Mesenteric fat pad (tissue), 1 donor: ENCODE measurements around the gene URI1. TPM values are rescaled to one million over a fixed set of nuclear protein-coding genes. Genes with fewer than 3 reads are reported as not detected.
A peak's percentile ranks its signal among the peaks of the same experiment; 100 is the strongest.
"Not testable (repeated sequence)": the region's sequence is repeated elsewhere in the genome, so short reads cannot be mapped to it uniquely, and the experiment has no call there.

Experiments
- DNase-seq: peaks from one replicate; pipeline ENCODE4 v3.0.0-alpha.2; 2020; ENCODE audit warnings: low spot score
- total RNA-seq: library from RNA; stranded (reverse); fragmentation: NEBNext Ultra II Directional; extraction: Animal tissue kit (Norgen Biotek cat#: 25700); gene quantifications from one replicate; pipeline ENCODE4 v1.2.1, GENCODE V29; 2021
- donor health status: DM: yes; HTN: yes; CAD: no.

The URI1 gene
- total RNA-seq, 1 donor from 2014 or later: 56.2 TPM

DNA sequence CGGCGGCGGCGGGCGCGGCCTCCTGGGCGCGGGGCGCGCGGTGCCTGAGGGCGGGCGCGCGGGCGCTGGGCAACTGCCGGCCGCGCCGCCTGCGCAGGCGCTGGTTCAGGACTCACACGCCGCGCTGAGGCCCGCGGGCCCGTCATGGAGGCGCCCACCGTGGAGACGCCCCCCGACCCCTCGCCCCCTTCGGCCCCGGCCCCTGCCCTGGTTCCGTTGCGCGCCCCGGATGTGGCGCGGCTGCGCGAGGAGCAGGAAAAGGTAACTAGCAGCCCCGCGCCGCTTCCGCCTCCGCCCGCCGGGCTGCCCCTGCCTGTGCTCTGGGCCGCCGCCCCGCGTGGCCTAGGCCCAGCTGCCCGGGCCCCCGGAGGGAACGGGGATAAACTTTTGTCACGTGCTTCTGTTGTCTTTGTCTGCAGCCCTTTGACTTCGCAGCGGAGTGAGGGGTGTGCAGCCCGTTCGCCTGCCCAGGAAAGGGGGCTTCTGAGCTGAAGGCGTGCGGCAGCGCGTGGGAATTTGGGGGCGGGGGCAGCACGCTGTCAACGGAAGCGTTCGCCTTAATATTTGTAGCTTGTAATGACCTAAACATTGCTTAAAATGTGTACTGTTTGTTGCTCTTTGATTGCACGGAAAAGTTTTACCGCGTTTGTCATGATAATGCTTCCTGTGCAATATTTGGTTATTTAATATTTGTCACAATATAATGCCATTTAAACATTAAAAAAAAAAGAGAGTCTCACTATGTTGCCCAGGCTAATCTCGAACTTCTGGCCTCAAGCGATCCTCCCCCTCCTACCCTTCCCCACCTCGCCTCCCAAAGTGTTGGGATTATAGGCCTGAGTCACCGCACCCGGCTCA lies 594 bp downstream of the URI1 start:
- DNase-seq: peak; percentile 89

DNA sequence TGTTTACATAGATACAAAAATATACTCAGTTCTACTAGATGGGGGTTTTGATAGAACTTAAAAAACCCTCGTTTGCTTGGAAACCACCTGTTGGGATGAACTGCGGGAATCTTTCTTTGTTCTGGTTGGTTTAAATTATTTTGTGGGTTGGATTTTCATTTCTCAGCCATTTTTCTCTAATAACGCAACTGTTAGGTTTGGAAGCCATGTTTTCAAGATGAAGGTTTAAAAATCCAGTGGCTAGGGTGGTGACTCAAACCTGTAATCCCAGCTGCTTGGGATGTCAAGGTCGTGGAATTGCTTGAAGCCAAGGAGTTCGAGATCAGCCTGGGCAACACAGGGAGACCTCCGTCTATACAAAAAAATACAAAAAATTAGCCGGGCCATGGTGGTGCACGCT lies 1.6 kb downstream of the URI1 start:
- no peak for DNase-seq

GRCh38 chr19:29944390-29945012 lies 2.5 kb downstream of the URI1 start:
- no peak for DNase-seq

GRCh38 chr19:29945017-29945416 lies 3.0 kb downstream of the URI1 start:
- no peak for DNase-seq

GRCh38 chr19:29945433-29945832 lies 3.4 kb downstream of the URI1 start:
- DNase-seq: no peak

DNA sequence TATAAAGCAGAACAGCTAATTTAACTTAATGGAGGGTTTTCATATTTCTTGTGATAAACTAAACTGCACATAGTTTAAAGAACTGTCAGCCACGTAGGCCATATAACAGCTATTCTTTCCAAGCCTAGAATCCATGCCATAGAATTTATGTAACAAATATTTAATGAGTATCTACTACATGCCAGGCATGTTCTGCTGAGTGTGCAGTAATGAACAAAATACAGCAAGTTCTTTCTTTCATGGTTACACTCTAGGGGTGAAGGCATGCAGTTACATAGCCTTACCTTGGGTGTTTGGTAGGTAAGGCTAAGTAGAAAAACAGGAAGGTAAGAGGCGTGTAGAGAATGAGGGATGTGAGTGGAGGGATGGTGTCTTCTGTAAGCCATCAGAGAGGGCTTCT lies 4.6 kb downstream of the URI1 start:
- no peak for DNase-seq

DNA sequence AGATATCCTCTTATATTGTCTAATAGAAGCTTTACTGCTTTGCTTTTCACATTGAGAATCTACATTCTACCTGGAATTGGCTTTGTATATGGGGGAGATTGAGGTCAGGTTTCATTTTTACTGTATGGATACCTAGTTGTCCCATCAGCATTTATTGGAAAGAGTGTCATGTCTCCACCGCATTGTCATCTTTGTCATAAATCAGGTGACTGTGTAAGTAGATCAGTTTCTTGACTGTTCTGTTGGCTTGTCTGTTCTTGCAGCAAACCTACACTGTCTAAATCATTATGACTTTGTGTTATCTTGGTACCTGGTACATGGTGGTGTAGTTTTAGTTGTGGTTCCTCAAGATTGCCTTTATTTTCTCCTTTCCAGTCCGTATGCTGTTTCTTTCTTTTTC lies 5.8 kb downstream of the URI1 start:
- no peak for DNase-seq

DNA sequence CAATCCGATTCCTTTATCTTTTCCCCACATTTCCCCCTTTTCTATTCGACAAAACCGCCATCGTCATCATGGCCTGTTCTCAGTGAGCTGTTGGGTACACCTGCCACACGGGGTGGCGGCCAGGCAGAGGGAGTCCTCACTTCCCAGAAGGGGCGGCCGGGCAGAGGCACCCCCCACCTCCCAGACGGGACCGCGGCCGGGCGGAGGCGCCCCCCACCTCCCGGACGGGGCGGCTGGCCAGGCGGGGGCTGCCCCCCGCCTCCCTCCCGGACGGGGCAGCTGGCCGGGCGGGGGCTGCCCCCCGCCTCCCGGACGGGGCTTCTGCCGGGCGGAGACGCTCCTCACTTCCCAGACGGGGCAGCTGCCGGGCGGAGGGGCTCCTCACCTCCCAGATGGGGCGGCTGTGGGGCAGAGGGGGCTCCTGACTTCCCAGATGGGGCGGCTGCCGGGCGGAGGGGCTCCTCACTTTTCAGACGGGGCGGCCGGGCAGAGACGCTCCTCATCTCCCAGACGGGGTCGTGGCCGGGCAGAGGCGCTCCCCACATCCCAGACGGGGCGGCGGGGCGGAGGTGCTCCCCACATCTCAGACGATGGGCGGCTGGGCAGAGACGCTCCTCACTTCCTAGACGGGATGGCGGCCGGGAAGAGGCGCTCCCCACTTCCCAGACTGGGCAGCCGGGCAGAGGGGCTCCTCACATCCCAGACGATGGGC lies 6.9 kb downstream of the URI1 start:
- DNase-seq: peak; percentile 65

DNA sequence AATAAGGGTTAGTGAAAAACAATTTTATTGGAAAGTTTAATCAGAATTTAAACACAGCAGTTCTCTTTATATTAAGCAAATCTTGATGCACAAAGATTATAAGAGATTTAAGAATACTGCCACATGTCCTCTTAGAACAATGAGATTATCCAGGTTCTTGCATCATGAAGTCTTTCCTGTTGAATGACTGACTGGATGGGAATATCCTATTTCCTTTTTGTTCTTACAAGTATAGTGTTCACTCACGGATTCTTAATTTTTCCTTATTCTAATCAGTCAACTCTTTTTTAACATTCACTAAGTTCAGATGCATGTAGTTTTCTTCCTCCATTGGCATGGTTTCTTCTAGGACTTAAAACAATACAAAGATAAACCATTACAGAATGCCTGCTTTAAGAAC lies 10.1 kb downstream of the URI1 start:
- no peak for DNase-seq

DNA sequence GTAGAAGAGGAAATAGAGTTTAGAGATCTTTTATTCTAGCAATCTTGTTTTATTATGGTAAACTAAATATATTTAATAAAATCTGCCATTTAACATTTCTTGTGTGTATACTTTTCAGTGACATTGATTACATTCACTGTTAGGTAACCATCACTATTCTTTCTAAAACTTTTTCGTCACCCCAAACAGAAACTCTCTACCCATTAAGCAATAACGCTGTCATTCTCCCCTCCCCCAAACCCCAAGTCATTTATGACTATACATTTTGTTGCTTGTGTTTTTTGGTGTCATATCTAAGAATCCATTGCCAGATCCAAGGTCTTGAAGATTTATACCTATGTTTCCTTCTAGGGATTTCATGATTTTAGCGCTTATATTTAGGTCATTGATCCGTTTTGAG lies 10.6 kb downstream of the URI1 start:
- DNase-seq: no peak

DNA sequence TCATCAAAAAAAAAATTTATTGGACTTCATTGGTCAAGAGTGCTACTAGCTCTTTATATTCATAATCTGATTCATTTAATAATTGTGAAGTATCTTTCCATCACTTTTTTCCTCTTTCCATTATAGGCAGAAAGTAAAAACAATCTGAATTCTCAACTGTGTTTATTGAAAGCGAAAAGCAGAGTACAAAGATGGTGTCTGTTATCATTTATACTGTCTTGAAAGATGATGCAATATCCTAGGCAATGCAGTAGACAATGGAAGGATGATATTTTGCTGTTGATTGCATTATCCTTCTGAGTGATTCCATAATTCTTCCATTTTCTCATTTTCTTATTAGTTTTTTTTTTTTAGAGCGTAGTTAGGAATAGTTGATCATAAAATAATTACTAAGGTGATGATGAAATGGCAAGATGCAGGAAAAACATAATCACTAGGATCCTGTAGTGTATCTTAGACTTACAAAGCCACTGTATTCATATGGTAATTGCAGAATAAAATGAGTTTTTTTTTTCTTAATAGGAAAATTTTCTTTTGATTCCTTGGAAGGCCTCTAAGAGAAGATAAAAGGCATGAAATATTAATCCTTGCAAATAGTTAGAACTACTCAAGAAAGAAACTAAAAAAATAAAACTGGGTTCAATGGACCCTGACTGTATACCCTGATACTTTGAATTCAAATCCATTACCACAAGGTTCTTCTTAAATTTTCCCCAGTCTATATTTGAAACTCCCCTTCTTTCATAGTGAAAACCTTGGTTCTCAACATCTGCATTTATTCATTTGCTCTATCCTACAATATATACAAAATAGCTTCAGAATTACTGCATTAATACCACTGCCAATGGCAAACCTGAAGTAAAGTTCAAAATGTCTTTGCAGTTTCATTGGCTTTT lies 11.6 kb downstream of the URI1 start:
- no peak for DNase-seq

DNA sequence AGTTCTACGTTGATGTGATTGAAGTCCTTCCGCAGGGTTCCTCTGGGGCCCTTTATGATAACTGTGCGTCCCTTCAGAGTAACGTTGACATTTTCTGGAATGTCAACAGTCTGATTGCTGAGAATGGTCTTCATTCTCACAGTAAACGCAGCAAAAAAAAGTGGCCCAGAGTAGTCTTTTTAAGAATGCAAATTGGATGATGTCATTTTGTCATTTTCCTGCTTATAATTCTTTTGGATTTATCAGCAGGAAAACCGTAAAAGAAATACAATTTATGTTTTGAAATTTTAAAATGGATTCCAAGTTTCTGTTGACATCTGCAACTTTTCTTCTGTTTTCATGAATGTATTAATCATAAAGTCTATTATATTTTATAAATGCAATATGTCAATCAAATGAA lies 14.8 kb downstream of the URI1 start:
- no peak for DNase-seq

- no peak for DNase-seq
Observed at GRCh38 chr19:29961311-29961710, 19.3 kb downstream of the URI1 start.

DNA sequence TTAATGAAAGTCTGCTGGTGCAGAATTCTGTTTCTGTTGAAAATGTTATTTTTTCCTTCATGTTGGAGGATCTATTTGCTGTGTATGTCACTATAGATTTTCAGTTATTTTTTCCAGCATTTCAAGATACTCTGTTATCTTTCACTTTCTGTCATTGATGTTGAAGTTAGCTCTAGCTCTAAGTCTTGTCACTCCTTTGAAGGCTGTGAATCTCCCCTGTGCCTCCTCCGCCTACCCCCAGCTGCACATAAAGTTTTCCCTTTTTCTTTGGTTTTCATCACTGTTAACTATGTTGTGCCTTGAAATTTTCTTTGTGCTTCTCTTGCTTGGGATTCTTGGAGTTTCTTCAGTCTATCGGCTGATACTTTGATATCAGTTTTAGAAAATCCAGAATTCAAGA lies 20.8 kb downstream of the URI1 start:
- DNase-seq: no peak

- DNase-seq: no peak
Observed at GRCh38 chr19:29963576-29963975, 21.5 kb downstream of the URI1 start.

DNA sequence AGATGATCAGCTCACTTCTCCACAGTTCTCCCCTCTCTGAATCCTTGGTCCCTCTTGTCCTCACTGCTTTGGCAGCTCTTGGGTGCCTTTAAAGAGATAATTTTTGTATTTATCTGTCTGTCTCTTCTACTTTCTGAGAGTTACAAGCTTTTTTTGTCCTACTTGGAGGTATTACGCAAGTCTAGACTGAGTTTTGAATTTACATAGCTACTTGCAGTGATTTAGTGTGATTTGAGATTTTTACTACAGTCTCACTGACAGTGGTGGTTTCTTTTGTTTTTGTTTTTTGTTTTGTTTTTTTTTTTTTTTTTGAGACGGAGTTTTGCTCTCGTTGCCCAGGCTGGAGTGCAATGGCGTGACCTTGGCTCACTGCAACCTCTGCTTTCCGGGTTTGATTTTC lies 22.1 kb downstream of the URI1 start:
- DNase-seq: no peak

- no peak for DNase-seq
Observed at GRCh38 chr19:29965492-29965891, 23.5 kb downstream of the URI1 start.

DNA sequence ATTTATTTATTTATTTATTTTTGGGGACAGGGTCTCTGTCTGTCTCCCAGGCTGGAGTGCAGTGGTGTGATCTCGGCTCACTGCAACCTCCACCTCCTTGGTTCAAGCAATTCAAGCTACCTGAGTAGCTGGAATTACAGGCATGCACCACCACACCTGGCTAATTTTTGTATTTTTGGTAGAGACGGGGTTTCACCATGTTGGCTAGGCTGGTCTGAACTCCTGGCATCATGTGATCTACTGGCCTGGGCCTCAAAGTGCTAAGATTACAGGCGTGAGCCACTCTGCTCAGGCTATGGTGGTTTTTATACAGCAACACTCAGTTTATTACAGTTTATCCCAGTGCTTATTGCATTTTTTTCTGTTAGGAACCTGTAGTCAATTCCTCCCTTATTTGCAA lies 24.1 kb downstream of the URI1 start:
- DNase-seq: not testable (repeated sequence)

DNA sequence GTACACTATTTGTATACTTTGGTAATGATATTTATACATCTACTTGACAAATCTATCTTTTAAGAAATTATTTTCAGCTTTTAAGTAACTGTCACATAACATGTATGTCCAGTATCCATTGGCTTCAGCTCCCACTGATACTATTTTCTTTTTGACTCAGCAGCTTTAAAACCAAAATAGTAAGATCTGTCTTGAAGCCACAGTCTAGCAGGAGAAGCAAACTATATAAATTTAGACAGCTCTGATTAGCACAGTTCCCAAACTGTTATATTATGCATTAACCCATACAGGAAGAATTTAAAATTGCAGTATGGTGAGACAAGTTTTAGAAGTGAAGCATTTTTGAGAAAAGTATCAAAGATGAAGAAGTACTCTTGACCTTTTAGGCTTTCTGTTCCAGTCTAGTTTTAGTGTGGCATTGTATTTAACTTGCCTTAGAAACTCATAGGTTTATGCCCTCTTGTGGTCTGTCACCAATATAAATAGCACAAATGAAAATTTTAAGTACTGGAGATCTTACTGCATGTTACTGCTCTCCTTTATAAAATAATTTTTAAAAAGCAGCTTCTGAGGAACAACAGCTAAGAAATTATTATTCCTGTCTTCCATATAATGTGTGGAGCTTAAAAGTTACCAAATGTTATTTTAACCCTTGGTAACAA lies 24.7 kb downstream of the URI1 start:
- no peak for DNase-seq

DNA sequence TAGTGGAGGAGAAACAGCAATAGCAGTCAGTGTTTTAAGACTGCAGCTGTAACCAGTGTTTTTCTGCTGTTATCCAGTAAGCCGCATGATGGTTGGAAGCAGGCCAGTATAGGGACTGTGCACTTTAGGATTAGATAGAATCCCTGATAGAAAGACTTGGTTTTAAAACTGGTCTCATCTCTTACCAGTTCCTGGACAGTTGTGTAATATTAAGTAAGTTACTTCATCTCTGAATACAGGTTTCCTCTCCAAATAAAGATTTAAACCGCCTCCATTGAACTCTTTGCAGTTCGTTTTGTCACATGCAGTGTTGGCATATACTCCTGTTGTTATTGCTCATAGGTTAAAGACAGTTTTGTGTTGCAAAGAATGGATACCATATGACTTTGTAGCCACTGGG lies 25.6 kb downstream of the URI1 start:
- DNase-seq: no peak

DNA sequence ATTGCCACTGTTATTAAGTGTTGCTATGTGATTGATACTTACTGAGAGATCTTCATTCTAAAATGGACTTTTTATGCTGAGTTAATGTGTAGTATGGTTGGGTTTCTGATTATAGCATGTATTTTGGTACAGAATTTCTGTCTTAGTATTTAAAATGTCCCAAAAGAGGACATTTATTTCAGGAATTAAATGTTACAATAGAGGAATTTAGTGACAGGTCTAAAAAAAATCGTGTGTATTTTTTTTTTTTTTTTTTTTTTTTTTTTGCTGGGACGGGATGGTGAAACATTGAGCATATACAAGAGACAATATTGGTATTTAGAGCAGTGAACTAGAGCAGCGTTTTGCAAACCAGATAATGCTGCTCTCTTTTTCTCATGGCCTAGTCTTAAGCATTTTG lies 27.9 kb downstream of the URI1 start:
- no peak for DNase-seq
